NCI-H82 treated with DMSO at 0.1 percent for 48 hours (cell line): ENCODE data around the gene TTPAL.
A peak's percentile ranks its signal among the peaks of the same experiment; 100 is the strongest.

Experiments used
- DNase-seq: peaks from one replicate; lab custom pipeline; 2025; ENCODE audit not compliant: unreplicated experiment; lab: John Stamatoyannopoulos, UW

Gene TTPAL, protein sequence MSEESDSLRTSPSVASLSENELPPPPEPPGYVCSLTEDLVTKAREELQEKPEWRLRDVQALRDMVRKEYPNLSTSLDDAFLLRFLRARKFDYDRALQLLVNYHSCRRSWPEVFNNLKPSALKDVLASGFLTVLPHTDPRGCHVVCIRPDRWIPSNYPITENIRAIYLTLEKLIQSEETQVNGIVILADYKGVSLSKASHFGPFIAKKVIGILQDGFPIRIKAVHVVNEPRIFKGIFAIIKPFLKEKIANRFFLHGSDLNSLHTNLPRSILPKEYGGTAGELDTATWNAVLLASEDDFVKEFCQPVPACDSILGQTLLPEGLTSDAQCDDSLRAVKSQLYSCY

GRCh38 chr20:44475694-44476560, at the start of gene TTPAL:
TTPAL (plus strand) TSS chr20:44475874; CDS start chr20:44480000, 4,126 bp downstream.
- peak; percentile 39 for DNase-seq

DNA sequence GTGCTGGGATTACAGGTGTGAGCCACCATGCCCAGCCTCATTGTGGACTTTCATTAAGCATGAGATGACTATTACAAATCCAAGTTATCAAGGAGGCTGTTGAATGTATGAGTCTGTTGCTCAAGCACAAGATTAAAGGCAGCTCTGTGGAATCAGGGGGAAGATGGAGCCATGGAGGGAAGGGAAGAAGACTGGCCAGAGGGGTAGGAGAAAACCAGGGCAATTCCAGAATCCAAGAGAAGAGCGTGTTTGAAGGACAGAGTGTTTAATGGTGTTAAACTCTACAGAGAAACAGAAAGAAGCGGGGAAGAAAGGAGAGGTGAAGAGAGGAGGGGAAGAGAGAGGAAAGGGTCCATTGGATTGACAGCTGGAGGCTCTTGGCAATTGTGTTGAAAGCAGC, 49.8 kb upstream of the TTPAL start:
- DNase-seq, result no peak

- no peak for DNase-seq
Observed at GRCh38 chr20:44426879-44427790, 48.5 kb upstream of the TTPAL start.

GRCh38 chr20:44427804-44428173, 47.9 kb upstream of the TTPAL start:
- no peak for DNase-seq

GRCh38 chr20:44428174-44429016, 47.3 kb upstream of the TTPAL start:
- no peak for DNase-seq

GRCh38 chr20:44429017-44429339, 46.7 kb upstream of the TTPAL start:
- no peak for DNase-seq

DNA sequence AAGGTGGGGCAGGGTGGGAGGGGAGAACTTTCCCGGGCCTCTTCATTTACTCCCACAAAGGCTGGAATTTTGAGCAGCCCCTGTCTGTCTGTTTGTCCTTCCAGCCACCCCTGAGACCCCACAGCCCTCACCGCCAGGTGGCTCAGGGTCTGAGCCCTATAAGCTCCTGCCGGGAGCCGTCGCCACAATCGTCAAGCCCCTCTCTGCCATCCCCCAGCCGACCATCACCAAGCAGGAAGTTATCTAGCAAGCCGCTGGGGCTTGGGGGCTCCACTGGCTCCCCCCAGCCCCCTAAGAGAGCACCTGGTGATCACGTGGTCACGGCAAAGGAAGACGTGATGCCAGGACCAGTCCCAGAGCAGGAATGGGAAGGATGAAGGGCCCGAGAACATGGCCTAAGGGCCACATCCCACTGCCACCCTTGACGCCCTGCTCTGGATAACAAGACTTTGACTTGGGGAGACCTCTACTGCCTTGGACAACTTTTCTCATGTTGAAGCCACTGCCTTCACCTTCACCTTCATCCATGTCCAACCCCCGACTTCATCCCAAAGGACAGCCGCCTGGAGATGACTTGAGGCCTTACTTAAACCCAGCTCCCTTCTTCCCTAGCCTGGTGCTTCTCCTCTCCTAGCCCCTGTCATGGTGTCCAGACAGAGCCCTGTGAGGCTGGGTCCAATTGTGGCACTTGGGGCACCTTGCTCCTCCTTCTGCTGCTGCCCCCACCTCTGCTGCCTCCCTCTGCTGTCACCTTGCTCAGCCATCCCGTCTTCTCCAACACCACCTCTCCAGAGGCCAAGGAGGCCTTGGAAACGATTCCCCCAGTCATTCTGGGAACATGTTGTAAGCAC, 46.0 kb upstream of the TTPAL start:
- DNase-seq, result no peak

GRCh38 chr20:44430270-44431065, 45.2 kb upstream of the TTPAL start:
- DNase-seq, result no peak

DNA sequence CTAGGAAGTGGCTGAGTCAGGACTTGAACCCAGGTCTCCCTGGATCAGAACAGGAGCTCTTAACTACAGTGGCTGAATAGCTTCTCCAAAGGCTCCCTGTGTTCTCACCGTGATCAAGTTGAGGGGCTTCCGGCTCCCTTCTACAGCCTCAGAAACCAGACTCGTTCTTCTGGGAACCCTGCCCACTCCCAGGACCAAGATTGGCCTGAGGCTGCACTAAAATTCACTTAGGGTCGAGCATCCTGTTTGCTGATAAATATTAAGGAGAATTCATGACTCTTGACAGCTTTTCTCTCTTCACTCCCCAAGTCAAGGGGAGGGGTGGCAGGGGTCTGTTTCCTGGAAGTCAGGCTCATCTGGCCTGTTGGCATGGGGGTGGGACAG, 44.6 kb upstream of the TTPAL start:
- DNase-seq, result no peak

DNA sequence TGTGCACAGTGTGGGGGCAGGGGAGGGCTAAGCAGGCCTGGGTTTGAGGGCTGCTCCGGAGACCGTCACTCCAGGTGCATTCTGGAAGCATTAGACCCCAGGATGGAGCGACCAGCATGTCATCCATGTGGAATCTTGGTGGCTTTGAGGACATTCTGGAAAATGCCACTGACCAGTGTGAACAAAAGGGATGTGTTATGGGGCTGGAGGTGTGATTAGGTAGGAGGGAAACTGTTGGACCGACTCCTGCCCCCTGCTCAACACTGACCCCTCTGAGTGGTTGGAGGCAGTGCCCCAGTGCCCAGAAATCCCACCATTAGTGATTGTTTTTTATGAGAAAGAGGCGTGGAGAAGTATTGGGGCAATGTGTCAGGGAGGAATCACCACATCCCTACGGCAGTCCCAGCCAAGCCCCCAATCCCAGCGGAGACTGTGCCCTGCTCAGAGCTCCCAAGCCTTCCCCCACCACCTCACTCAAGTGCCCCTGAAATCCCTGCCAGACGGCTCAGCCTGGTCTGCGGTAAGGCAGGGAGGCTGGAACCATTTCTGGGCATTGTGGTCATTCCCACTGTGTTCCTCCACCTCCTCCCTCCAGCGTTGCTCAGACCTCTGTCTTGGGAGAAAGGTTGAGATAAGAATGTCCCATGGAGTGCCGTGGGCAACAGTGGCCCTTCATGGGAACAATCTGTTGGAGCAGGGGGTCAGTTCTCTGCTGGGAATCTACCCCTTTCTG, 44.0 kb upstream of the TTPAL start:
- no peak for DNase-seq

DNA sequence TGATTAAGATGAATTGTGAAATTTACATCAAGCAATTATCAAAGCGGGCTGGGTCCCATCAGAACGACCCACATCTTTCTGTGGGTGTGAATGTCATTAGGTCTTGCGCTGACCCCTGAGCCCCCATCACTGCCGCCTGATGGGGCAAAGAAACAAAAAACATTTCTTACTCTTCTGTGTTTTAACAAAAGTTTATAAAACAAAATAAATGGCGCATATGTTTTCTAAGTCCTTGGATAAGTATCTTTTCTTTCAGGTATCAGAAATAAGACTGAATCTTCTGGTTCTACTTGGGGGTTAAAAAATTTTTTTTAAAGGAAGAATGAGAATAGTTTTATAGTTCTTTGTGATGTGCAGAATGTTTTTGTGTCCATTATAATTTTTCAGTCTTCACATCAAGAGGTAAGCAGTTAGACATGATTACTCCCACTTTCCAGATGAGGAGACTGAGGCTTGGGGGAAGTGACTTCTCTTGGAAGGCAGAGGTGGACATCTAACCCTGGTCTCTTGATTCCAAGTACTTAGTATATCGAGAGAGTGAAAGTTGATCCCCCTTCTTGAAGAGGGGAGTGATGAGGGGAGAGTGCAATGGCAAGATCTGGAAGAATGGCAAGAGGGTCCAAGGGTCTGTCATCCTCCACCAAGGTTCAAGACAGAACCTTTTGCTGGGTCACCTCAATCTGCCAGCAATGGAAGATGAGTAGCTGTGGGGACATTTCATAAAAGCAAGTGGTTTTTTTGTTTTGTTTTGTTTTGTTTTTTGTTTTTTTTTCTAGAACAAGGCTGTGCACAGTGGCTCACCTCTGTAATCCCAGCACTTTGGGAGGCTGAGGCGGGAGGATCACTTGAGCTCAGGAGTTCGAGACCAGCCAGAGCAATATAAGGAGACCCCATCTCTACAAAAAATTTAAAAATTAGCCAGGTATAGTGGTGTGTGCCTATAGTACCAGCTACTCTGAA, 42.8 kb upstream of the TTPAL start:
- DNase-seq, result no peak

DNA sequence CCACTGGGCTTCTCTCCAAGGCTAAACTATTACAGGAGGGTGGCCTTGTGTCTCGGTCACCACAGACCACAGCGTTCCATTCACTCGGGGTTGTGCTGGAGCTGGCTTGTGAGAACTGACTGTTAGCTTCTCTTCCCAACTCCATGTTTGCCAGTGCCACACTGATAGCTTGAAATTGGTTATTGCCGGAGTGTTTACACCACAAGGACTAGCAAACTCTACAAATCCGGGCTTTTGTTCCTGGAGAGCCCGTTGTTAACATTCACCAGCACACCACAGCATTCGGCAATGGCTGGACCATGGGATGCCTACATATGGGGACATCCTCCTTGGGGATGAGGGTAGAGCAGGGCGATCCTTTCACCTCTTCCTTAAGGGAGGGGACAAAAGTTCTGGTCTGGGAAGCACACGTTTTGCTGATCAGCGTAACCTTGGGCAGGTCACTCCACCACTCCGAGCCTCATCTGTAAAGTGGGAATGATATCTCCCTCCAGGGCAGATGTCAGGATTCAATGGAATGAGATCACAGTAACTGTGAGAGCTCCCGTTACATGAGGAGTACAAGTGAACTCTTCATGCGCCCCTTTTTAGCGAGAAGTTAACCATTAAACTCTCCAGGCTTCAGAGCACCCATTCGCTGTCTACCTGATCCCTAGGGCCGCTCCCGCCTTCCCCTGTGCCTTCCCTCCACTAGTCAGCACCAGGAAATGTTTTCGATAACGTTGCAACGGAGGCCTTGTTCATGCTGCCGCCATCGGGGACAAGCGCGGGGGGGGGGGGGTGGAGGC, 41.7 kb upstream of the TTPAL start:
- no peak for DNase-seq

GRCh38 chr20:44435630-44436335, 39.9 kb upstream of the TTPAL start:
- no peak for DNase-seq

GRCh38 chr20:44436393-44436792, 39.3 kb upstream of the TTPAL start:
- DNase-seq, result no peak

DNA sequence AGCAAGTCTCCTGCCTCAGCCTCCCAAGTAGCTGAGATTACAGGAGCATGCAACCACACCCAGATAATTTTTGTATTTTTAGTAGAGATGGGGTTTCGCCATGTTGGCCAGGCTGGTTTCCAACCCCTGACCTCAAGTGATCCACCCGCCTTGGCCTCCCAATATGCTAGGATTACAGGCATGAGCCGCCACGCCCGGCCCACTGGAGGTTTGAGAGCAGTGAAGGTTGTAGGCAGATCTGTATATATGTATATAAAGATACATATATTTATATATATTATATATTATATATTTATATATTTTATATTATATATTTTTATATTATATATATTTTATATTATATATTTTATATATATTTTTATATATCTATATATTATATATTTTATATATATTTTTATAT, 38.2 kb upstream of the TTPAL start:
- DNase-seq, result no peak

GRCh38 chr20:44438782-44439181, 36.9 kb upstream of the TTPAL start:
- DNase-seq, result no peak
